Right cardiac atrium (tissue), 5 donors: ENCODE data around the gene UBA7. TPM values are rescaled to one million over a fixed set of nuclear protein-coding genes. Genes with fewer than 3 reads are reported as not detected.
A peak's percentile ranks its signal among the peaks of the same experiment; 100 is the strongest.
"Not testable (repeated sequence)": the region's sequence is repeated elsewhere in the genome, so short reads cannot be mapped to it uniquely, and the experiment has no call there.

Source experiments
- ATAC-seq, 2 donors: fragments of 200-7000 bp; cut with Tn5 transposase; one replicate each; pipeline versions ENCODE4 v1.8.0 to v1.9.1; 2020; ENCODE audit warnings: moderate library complexity in 2 of 2, mild to moderate bottlenecking in 1 of 2
- DNase-seq, 3 donors: peaks; one replicate each; pipeline ENCODE4 v3.0.0-alpha.2; 2020
- H3K27ac ChIP-seq: one replicate; pipeline ENCODE4 v1.5.1; 2013; ENCODE audit warnings: mild to moderate bottlenecking, low read length, control low read depth, moderate library complexity
- H3K27me3 ChIP-seq: one replicate; pipeline ENCODE4 v1.6.1; 2013; ENCODE audit not compliant: control insufficient read depth, insufficient read depth
- H3K4me1 ChIP-seq: one replicate; pipeline ENCODE4 v1.6.1; 2013; ENCODE audit warnings: low read length; ENCODE audit not compliant: control insufficient read depth, insufficient read depth
- H3K4me3 ChIP-seq: one replicate; pipeline ENCODE4 v1.5.1; 2013; ENCODE audit warnings: low read length, control low read depth
- H3K9me3 ChIP-seq: one replicate; pipeline ENCODE4 v1.6.1; 2013; ENCODE audit warnings: low read length; ENCODE audit not compliant: control insufficient read depth
- WGBS: extraction: QIAGEN DNeasy Blood & Tissue Kit; methylation state at CpG from one replicate; pipeline ENCODE4 v1.1.7; 2013; 5-methylcytosine and 5-hydroxymethylcytosine counted together
- intact Hi-C, 4 donors: fragments of 100-400 bp; cut with DNase I; formaldehyde crosslinking; loops; one replicate each; pipeline versions ENCODE4 v1.11.0 to v1.14.0; 2022 to 2023
- polyA plus RNA-seq: library from polyadenylated mRNA; stranded (reverse); fragments of 200-250 nt; gene quantifications from one replicate; pipeline ENCODE4 v1.2.3, GENCODE V29; 2013
- total RNA-seq, 4 donors: library from RNA; stranded (reverse); fragmentation: NEBNext Ultra II Directional; extraction: Animal tissue kit (Norgen Biotek cat#: 25700); gene quantifications; one replicate each; pipeline ENCODE4 v1.2.1, GENCODE V29; 2021
- donor health status: healthy with polysubstance abuse.
- donor health status: DM: no; HTN: yes; CAD: no.
- donor health status: DM: no; HTN: no; CAD: no.
- donor health status: DM: no; HTN: yes; CAD: no; lungs with severe emphysema.
- donor health status: DM: yes; HTN: yes; CAD: no.

The UBA7 gene
- total and polyA plus RNA-seq, 5 donors, result 25.1 to 40.5 (median 36.8) TPM

DNA sequence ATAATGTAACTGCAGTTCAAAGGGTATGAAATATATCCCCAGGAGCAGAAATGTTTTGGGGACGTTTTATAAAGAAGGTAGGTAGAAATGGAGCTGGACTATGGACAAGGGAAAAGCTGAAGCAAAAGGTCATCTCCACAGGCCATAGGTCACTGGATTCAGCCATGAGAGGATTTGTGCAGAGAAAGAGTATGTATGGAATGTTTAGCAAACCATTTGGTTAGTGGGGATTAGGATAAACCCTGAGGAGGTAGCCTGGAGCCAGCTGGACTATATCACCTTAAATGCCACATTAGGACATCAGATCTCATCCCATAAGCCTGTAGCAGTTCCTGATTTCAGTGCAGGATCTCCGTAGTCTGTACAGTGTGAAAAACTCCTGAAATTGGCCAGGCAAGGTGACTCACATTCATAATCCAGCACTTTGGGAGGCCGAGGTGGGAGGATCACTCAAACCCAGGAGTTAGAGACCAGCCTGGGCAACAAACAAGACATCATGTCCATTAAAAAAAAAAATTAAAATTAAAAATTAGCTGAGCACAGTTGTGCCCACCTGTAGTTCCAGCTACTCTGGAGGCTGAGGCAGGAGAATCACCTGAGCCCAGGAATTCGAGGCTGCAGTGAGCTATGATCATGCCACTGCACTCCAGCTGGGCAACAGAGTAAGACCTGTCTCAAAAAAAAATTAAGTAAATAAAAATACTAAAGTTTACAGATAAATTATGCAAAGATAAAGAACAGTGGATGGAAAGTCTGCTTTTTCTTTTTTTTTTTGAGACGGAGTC is 32.1 kb downstream of the UBA7 start:
- no peaks in the 10 kb centered on the region for H3K9me3 ChIP-seq
- no peak for DNase-seq
- H3K27me3 ChIP-seq, result no peaks in the 10 kb centered on the region
- WGBS, result 84% methylated on average over 5 of the region's 5 CpGs
- no peak overlapping the region for H3K4me3 ChIP-seq
- no peak for ATAC-seq
- H3K4me1 ChIP-seq, result peaks cover 4% of the 10 kb centered on the region
- intact Hi-C loops, result no loop called here
- H3K27ac ChIP-seq, result no peak overlapping the region

GRCh38 chr3:49780975-49781365 is 32.8 kb downstream of the UBA7 start:
- ATAC-seq, DNase-seq, H3K27me3 ChIP-seq, H3K4me1 ChIP-seq, H3K27ac ChIP-seq, H3K9me3 ChIP-seq, intact Hi-C loops, H3K4me3 ChIP-seq: not testable (repeated sequence)
- 93% methylated on average over 9 of the region's 9 CpGs for WGBS

DNA sequence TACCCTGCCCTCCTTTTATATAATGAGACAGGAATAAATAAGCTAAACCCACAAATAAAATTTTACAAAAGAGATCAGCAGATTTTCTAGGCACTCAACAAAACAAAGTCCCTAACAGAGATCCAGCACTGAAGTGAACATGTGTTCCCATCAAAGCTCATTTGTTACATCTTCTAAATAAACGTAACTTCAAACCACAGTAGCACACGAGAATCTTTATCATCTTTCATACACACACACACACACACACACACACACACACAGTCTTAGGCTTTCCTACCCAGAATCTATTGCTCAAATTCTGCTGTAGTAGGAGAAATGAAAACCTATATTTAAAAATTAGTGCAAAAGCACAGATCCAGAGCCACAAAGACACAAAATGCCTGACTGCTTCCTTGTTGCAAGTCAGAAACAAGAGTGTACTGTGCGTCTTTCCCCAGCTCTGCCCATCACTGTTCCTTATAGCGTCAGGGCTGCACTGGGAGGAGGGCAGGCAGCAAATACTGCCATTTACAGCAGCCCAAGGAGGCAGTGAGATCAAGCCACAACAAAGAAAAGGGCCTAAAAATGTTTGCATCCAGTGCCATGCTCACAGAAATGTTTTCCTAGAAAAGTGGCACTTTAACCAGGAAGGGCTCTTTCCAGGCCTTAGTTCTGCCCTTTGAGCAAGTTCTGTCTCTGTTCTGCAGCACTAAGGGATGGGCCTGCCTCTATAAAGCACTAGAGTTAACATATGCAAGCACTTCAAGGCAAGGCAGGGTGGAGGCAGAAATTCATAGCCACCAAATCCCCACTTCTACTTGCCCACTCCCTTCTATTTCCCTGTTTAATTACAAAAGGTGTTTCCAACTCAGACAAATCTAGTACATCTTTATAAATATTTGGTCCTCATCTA is 33.4 kb downstream of the UBA7 start:
- Histone ChIP-seq H3K27ac (no peak overlapping the region), H3K4me3 (no peak overlapping the region), H3K9me3 (no peaks in the 10 kb centered on the region), H3K27me3 (no peaks in the 10 kb centered on the region), H3K4me1 (peaks cover 4% of the 10 kb centered on the region)
- DNase-seq (no peak), ATAC-seq (no peak)
- intact Hi-C loops, result no loop called here
- WGBS, result 64% methylated on average over 4 of the region's 4 CpGs

DNA sequence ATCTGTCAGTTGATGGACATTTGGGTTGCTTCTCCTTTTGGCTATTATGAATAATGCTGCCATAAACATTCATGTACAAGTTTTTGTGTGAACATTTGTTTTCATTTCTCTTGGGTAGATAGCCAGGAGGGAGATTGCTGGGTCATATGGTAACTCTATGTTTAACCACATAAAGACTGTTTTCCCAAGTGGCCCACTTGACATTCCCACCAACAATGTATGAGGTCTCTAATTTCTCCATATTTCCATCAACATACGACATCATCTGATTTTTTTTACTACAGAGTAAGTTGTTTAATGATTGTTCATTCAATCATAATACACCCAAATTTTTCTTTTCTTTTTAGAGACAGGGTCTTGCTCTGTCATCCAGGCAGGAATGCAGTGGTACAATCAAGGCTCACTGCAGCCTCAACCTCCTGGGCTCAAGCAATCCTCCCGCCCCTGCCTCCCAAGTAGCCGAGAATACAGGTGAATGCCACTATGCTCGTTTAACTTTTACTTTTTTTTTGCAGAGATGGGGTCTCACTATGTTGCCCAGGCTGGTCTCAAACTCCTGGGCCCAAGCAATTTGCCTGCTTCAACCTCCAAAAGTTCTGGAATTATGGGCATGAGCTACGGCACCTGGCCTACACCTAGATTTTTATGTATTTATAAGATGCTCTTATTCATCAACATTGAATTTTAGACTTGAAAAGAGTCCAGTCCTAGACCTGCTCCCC is 34.2 kb downstream of the UBA7 start:
- DNase-seq (no peak), ATAC-seq (no peak)
- 92% methylated on average over 5 of the region's 5 CpGs for WGBS
- H3K27me3 ChIP-seq, result no peaks in the 10 kb centered on the region
- intact Hi-C loops, result no loop called here
- H3K27ac ChIP-seq, result no peak overlapping the region
- H3K4me1 ChIP-seq, result peaks cover 4% of the 10 kb centered on the region
- no peaks in the 10 kb centered on the region for H3K9me3 ChIP-seq
- no peak overlapping the region for H3K4me3 ChIP-seq

GRCh38 chr3:49776101-49776500 is 37.7 kb downstream of the UBA7 start:
- H3K27ac ChIP-seq, DNase-seq, H3K4me1 ChIP-seq, intact Hi-C loops, H3K27me3 ChIP-seq, ATAC-seq, H3K4me3 ChIP-seq, H3K9me3 ChIP-seq: not testable (repeated sequence)
- WGBS, result 89% methylated on average over 8 of the region's 8 CpGs

DNA sequence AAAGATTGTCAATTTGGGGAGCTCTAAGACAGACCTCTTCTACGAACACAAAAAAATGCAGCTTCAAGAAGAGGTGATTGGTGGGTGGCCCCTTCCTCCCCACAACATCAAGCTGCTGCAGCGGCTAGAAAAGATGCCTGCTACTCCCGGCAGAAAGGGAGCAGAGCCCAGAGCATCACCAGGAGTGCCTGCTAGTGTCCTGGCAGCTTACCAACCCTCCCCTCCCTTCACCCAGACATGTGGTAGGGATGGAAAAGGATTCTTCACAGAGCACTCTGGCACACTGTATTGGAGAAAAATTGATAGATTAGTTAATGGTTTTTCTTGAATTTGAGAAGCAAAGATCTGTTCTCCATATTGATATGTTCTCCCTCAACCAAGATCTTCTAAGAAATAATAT is 38.2 kb downstream of the UBA7 start:
- DNase-seq, result no peak
- Histone ChIP-seq H3K27ac (no peak overlapping the region), H3K27me3 (no peaks in the 10 kb centered on the region), H3K9me3 (no peaks in the 10 kb centered on the region), H3K4me3 (no peak overlapping the region), H3K4me1 (peaks cover 2% of the 10 kb centered on the region)
- no peak for ATAC-seq
- intact Hi-C loops, result no loop called here
- 53% methylated on average over 3 of the region's 3 CpGs for WGBS

DNA sequence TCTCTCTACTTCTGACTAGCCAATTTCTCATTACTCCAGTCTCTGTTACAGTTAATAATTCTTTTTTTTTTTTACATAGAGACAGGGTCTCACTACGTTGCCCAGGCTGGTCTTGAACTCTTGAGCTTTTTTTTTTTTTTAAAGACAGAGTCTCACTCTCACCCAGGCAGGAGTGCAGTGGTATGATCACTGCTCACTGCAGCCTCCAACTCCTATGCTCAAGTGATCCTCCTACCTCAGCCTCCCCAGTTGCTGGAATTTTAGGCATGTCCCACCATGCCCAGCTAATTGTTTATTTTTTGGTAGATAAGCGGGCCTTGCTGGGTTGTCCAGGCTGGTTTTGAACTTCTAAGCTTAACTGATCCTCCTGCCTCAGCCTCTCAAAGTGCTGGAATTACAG is 41.0 kb downstream of the UBA7 start:
- WGBS, result 96% methylated on average over 2 of the region's 2 CpGs
- ATAC-seq, result no peak
- Histone ChIP-seq H3K27ac (no peak overlapping the region), H3K27me3 (no peaks in the 10 kb centered on the region), H3K4me1 (no peaks in the 10 kb centered on the region), H3K9me3 (no peaks in the 10 kb centered on the region), H3K4me3 (no peak overlapping the region)
- intact Hi-C loops, result no loop called here
- no peak for DNase-seq

GRCh38 chr3:49771340-49771938 is 42.3 kb downstream of the UBA7 start:
- WGBS, result 75% methylated on average over 1 of the region's 1 CpG
- intact Hi-C loops, result no loop called here
- ATAC-seq, result no peak
- no peaks in the 10 kb centered on the region for H3K4me1 ChIP-seq
- DNase-seq, result no peak
- no peak overlapping the region for H3K27ac ChIP-seq
- H3K9me3 ChIP-seq, result no peaks in the 10 kb centered on the region
- no peaks in the 10 kb centered on the region for H3K27me3 ChIP-seq
- no peak overlapping the region for H3K4me3 ChIP-seq

DNA sequence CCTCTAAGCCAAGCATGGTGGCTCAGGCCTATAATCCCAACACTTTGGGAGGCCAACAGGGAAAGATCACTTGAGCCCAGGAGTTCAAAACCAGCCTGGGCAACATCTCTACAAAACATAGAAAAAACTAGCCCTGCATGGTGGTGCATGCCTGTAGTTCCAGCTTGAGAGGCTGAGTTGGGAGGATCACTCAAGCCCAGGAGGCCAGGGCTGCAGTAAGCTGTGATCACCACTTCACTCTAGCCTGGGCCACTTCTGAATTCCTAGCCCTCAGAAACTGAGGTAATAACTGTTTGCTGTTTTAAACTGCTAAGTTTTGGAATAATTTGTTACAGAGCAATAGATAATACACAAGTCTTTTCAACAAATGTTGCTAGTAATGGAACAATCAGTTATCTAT is 43.8 kb downstream of the UBA7 start:
- ATAC-seq (peak in 1 of 2 donors; percentile 41), DNase-seq (no peak)
- H3K4me3 ChIP-seq, result no peak overlapping the region
- intact Hi-C loops, result no loop called here
- H3K27ac ChIP-seq, result no peak overlapping the region
- no peaks in the 10 kb centered on the region for H3K9me3 ChIP-seq
- H3K4me1 ChIP-seq, result no peaks in the 10 kb centered on the region
- no peaks in the 10 kb centered on the region for H3K27me3 ChIP-seq

DNA sequence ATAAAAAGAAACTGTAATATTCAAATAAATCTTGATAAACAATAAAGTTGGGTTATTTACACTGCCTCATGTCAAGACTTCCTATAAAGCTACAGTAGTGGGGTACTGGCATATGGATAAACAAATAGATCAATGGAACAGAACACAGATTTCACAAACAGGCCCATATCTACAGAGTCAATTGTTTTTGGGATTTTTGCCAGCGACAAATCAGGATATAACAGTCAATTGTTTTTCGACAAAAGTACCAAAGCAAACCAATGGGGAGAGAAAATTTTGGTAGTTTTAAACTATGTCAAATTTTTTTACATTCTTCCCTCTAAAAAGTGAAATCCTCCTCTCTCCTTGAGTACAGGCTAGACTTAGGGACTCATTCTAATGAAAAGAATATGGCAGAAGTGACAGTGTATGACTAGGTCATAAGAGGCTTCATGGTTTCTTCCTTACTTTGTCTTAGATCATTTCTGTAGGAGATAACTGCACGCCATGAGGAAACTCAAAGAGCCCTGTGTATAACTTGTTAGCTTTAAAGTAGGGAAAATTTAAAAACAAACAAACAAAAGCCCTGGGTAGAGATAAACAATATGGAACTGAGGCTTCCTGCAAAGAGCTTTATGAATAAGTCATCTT is 44.4 kb downstream of the UBA7 start:
- Histone ChIP-seq H3K4me3 (no peak overlapping the region), H3K27me3 (no peaks in the 10 kb centered on the region), H3K27ac (no peak overlapping the region), H3K4me1 (no peaks in the 10 kb centered on the region), H3K9me3 (no peaks in the 10 kb centered on the region)
- no peak for DNase-seq
- intact Hi-C loops, result no loop called here
- no peak for ATAC-seq
- 85% methylated on average over 3 of the region's 3 CpGs for WGBS
